Measurements from ENCODE around the gene FBXL17. TPM values are rescaled to one million over a fixed set of nuclear protein-coding genes. Genes with fewer than 3 reads are reported as not detected.

The FBXL17 gene
- total RNA-seq, 5 donors from 2014 or later (not counting 1 experiment from before 2014, with no cell fraction given), result 20.4 to 30.1 (median 22.1) TPM

- peaks cover 35% of the 10 kb centered on the region for H3K36me3 Mint-ChIP-seq
- DNase-seq (no peak), ATAC-seq (replicated peaks in 1 of 4) (no peak)
- ChIA-PET CTCF (no interaction called here), POLR2A (no interaction called here)
- no peak overlapping the region for H3K4me3 ChIP-seq (ENCODE audit: control insufficient read depth in 1 of 2, extremely low read depth in 1 of 2, low read length in 1 of 2)
- H3K27me3 Mint-ChIP-seq, result no peaks in the 10 kb centered on the region
- no peaks in the 10 kb centered on the region for H3K27me3 ChIP-seq (replicated peaks in 1 of 2; ENCODE audit: control insufficient read depth in 2 of 2, extremely low read depth in 1 of 2, insufficient read depth in 2 of 2, low read length in 1 of 2)
- no peak overlapping the region for H3K27ac ChIP-seq (ENCODE audit: low read length)
- no peaks in the 10 kb centered on the region for H3K36me3 ChIP-seq (ENCODE audit: control insufficient read depth in 2 of 2, extremely low read depth in 1 of 2, insufficient read depth in 1 of 2, low read length in 1 of 2)
- H3K9me3 ChIP-seq, result no peaks in the 10 kb centered on the region
- H3K4me1 Mint-ChIP-seq, result no peaks in the 10 kb centered on the region
- no CpG with 5 or more reads among the region's 1 CpG for WGBS (ENCODE audit: insufficient coverage)
- no peak overlapping the region for H3K27ac Mint-ChIP-seq
- no peaks in the 10 kb centered on the region for H3K4me1 ChIP-seq (ENCODE audit: control insufficient read depth in 1 of 2, extremely low read depth in 1 of 2, insufficient read depth in 2 of 2, low read length in 2 of 2)
- no peak overlapping the region for H3K4me3 Mint-ChIP-seq
- H3K9me3 Mint-ChIP-seq, result no peaks in the 10 kb centered on the region
Observed at GRCh38 chr5:107935645-107936044, 446.3 kb downstream of the FBXL17 start.

DNA sequence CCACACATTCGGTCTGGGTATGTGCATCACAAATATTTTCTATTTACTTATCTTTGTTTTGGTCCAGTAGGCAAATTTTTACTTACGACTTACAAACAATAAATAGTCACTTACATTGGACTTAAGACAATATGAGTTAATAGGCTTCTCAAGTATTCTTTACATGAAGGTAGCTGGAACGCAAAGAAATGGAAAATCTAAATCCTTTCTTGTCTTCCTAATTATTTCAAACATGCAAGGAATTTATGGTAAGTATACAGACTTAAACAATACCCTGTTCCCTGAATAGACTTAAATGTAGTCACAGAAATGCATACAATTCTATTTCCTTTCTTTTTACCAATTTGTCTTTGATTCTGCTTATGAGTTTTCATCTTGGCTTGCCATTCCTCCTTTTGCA is 448.6 kb downstream of the FBXL17 start:
- H3K36me3 ChIP-seq (ENCODE audit: control insufficient read depth in 2 of 2, extremely low read depth in 1 of 2, insufficient read depth in 1 of 2, low read length in 1 of 2), result no peaks in the 10 kb centered on the region
- no peaks in the 10 kb centered on the region for H3K27me3 ChIP-seq (replicated peaks in 1 of 2; ENCODE audit: control insufficient read depth in 2 of 2, extremely low read depth in 1 of 2, insufficient read depth in 2 of 2, low read length in 1 of 2)
- CTCF ChIA-PET, result no interaction called here
- H3K9me3 ChIP-seq, result no peaks in the 10 kb centered on the region
- H3K4me3 ChIP-seq (ENCODE audit: control insufficient read depth in 1 of 2, extremely low read depth in 1 of 2, low read length in 1 of 2), result no peak overlapping the region
- Mint-ChIP-seq H3K4me3 (no peak overlapping the region), H3K9me3 (no peaks in the 10 kb centered on the region), H3K27me3 (no peaks in the 10 kb centered on the region), H3K36me3 (peaks cover 41% of the 10 kb centered on the region), H3K27ac (no peak overlapping the region), H3K4me1 (peaks cover 0 to 11% (median 6%) of the 10 kb centered on the region in 3 donors)
- ATAC-seq (replicated peaks in 1 of 4), result no peak
- DNase-seq, result no peak
- no peaks in the 10 kb centered on the region for H3K4me1 ChIP-seq (ENCODE audit: control insufficient read depth in 1 of 2, extremely low read depth in 1 of 2, insufficient read depth in 2 of 2, low read length in 2 of 2)
- POLR2A ChIA-PET, result no interaction called here
- no peak overlapping the region for H3K27ac ChIP-seq (ENCODE audit: low read length)
- no CpG with 5 or more reads among the region's 3 CpGs for WGBS (ENCODE audit: insufficient coverage)

DNA sequence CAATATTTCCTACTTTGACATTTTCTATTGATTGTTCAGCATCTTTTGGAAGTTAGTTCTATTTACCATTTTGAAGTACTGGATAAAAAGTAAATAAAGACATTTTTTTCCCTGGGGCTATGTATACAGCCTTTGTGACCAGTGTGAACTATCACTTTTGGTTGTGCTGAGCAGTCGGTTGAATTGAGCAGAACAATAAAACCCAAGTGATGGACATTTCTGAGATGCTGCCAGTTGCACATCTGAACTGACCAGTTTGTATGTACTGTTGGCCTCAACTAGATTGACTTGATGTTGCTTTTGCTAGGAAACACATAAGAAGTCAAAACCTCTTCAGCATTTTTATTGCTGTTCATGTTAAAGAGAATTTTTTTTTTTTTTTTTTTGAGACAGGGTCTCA is 451.0 kb downstream of the FBXL17 start:
- ATAC-seq (replicated peaks in 1 of 4) (no peak), DNase-seq (no peak)
- peaks cover 0 to 6% of the 10 kb centered on the region in 2 experiments for H3K4me1 ChIP-seq (ENCODE audit: control insufficient read depth in 1 of 2, extremely low read depth in 1 of 2, insufficient read depth in 2 of 2, low read length in 2 of 2)
- Mint-ChIP-seq H3K27ac (no peak overlapping the region), H3K9me3 (no peaks in the 10 kb centered on the region), H3K4me3 (no peak overlapping the region), H3K4me1 (peaks cover 6 to 22% (median 12%) of the 10 kb centered on the region in 3 donors), H3K27me3 (no peaks in the 10 kb centered on the region), H3K36me3 (peaks cover 24% of the 10 kb centered on the region)
- H3K4me3 ChIP-seq (ENCODE audit: control insufficient read depth in 1 of 2, extremely low read depth in 1 of 2, low read length in 1 of 2), result no peak overlapping the region
- no peak overlapping the region for H3K27ac ChIP-seq (ENCODE audit: low read length)
- H3K27me3 ChIP-seq (replicated peaks in 1 of 2; ENCODE audit: control insufficient read depth in 2 of 2, extremely low read depth in 1 of 2, insufficient read depth in 2 of 2, low read length in 1 of 2), result no peaks in the 10 kb centered on the region
- CTCF ChIA-PET, result no interaction called here
- H3K9me3 ChIP-seq, result no peaks in the 10 kb centered on the region
- no peaks in the 10 kb centered on the region for H3K36me3 ChIP-seq (ENCODE audit: control insufficient read depth in 2 of 2, extremely low read depth in 1 of 2, insufficient read depth in 1 of 2, low read length in 1 of 2)
- POLR2A ChIA-PET, result no interaction called here
- 86% methylated on average over 1 of the region's 1 CpG for WGBS (ENCODE audit: insufficient coverage)

GRCh38 chr5:107930092-107930491 is 451.8 kb downstream of the FBXL17 start:
- POLR2A ChIA-PET, result no interaction called here

GRCh38 chr5:107929080-107929479 is 452.8 kb downstream of the FBXL17 start:
- no peak overlapping the region for H3K4me3 Mint-ChIP-seq
- ATAC-seq (replicated peaks in 1 of 4) (no peak), DNase-seq (no peak)
- no peaks in the 10 kb centered on the region for H3K9me3 Mint-ChIP-seq
- H3K27me3 Mint-ChIP-seq, result no peaks in the 10 kb centered on the region
- H3K27ac Mint-ChIP-seq, result no peak overlapping the region
- H3K36me3 ChIP-seq (ENCODE audit: control insufficient read depth in 2 of 2, extremely low read depth in 1 of 2, insufficient read depth in 1 of 2, low read length in 1 of 2), result no peaks in the 10 kb centered on the region
- H3K27ac ChIP-seq (ENCODE audit: low read length), result no peak overlapping the region
- POLR2A ChIA-PET, result no interaction called here
- no peaks in the 10 kb centered on the region for H3K27me3 ChIP-seq (replicated peaks in 1 of 2; ENCODE audit: control insufficient read depth in 2 of 2, extremely low read depth in 1 of 2, insufficient read depth in 2 of 2, low read length in 1 of 2)
- H3K4me1 ChIP-seq (ENCODE audit: control insufficient read depth in 1 of 2, extremely low read depth in 1 of 2, insufficient read depth in 2 of 2, low read length in 2 of 2), result peaks cover 0 to 22% of the 10 kb centered on the region in 2 experiments
- H3K9me3 ChIP-seq, result no peaks in the 10 kb centered on the region
- H3K4me1 Mint-ChIP-seq, result peaks cover 15 to 32% (median 21%) of the 10 kb centered on the region in 3 donors
- peaks cover 19% of the 10 kb centered on the region for H3K36me3 Mint-ChIP-seq
- CTCF ChIA-PET, result no interaction called here
- H3K4me3 ChIP-seq (ENCODE audit: control insufficient read depth in 1 of 2, extremely low read depth in 1 of 2, low read length in 1 of 2), result no peak overlapping the region

More at GRCh38 chr5:107930092-107930491, 451.8 kb downstream of the FBXL17 start:
- Mint-ChIP-seq H3K27ac (no peak overlapping the region), H3K4me1 (peaks cover 14 to 30% (median 20%) of the 10 kb centered on the region in 3 donors), H3K27me3 (no peaks in the 10 kb centered on the region), H3K4me3 (no peak overlapping the region), H3K36me3 (peaks cover 20% of the 10 kb centered on the region), H3K9me3 (no peaks in the 10 kb centered on the region)
- no peaks in the 10 kb centered on the region for H3K36me3 ChIP-seq (ENCODE audit: control insufficient read depth in 2 of 2, extremely low read depth in 1 of 2, insufficient read depth in 1 of 2, low read length in 1 of 2)
- no peaks in the 10 kb centered on the region for H3K27me3 ChIP-seq (replicated peaks in 1 of 2; ENCODE audit: control insufficient read depth in 2 of 2, extremely low read depth in 1 of 2, insufficient read depth in 2 of 2, low read length in 1 of 2)
- peaks cover 0 to 13% of the 10 kb centered on the region in 2 experiments for H3K4me1 ChIP-seq (ENCODE audit: control insufficient read depth in 1 of 2, extremely low read depth in 1 of 2, insufficient read depth in 2 of 2, low read length in 2 of 2)
- H3K27ac ChIP-seq (ENCODE audit: low read length), result no peak overlapping the region
- 68% methylated on average over 3 of the region's 3 CpGs for WGBS (ENCODE audit: insufficient coverage)
- no peak overlapping the region for H3K4me3 ChIP-seq (ENCODE audit: control insufficient read depth in 1 of 2, extremely low read depth in 1 of 2, low read length in 1 of 2)
- no peaks in the 10 kb centered on the region for H3K9me3 ChIP-seq
- CTCF ChIA-PET, result no interaction called here
- DNase-seq, result no peak
- ATAC-seq (replicated peaks in 1 of 4), result no peak

GRCh38 chr5:107926121-107926520 is 455.8 kb downstream of the FBXL17 start:
- no peak overlapping the region for H3K27ac Mint-ChIP-seq
- CTCF ChIA-PET, result no interaction called here
- ATAC-seq (replicated peaks in 1 of 4), result no peak

DNA sequence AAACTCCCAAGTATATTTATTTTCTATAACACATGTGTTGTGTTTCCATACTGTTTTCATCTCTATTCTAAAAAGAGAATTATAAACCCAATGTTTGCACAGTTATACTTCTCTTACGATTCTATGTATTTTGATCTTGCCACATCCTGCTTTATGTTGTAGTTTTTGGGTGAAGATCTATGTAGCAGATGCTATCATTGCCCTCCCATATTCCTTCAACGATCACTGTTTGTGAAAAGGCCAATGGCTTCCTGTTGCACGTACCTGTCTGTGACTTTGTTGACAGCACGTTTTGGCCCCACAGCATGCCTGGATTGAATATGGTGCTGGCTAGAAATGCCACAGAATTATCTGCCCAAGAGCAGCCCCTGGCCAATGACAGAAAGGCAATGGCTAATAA is 456.7 kb downstream of the FBXL17 start:
- ChIA-PET POLR2A (no interaction called here), CTCF (no interaction called here)
- ATAC-seq (replicated peaks in 1 of 4) (peak in 2 of 4 experiments; percentile 46 to 75), DNase-seq (peak in 1 of 35 experiments; percentile 3)
- peaks cover 0 to 23% of the 10 kb centered on the region in 2 experiments for H3K4me1 ChIP-seq (ENCODE audit: control insufficient read depth in 1 of 2, extremely low read depth in 1 of 2, insufficient read depth in 2 of 2, low read length in 2 of 2)
- no peaks in the 10 kb centered on the region for H3K36me3 ChIP-seq (ENCODE audit: control insufficient read depth in 2 of 2, extremely low read depth in 1 of 2, insufficient read depth in 1 of 2, low read length in 1 of 2)
- H3K27ac ChIP-seq (ENCODE audit: low read length), result no peak overlapping the region
- H3K27me3 Mint-ChIP-seq, result no peaks in the 10 kb centered on the region
- no peaks in the 10 kb centered on the region for H3K9me3 Mint-ChIP-seq
- H3K27ac Mint-ChIP-seq, result no peak overlapping the region
- 29% methylated on average over 2 of the region's 4 CpGs for WGBS (ENCODE audit: insufficient coverage)
- no peaks in the 10 kb centered on the region for H3K27me3 ChIP-seq (replicated peaks in 1 of 2; ENCODE audit: control insufficient read depth in 2 of 2, extremely low read depth in 1 of 2, insufficient read depth in 2 of 2, low read length in 1 of 2)
- H3K36me3 Mint-ChIP-seq, result peaks cover 16% of the 10 kb centered on the region
- H3K4me1 Mint-ChIP-seq, result peaks cover 15 to 29% (median 19%) of the 10 kb centered on the region in 3 donors
- H3K4me3 Mint-ChIP-seq, result no peak overlapping the region
- H3K9me3 ChIP-seq, result no peaks in the 10 kb centered on the region
- H3K4me3 ChIP-seq (ENCODE audit: control insufficient read depth in 1 of 2, extremely low read depth in 1 of 2, low read length in 1 of 2), result no peak overlapping the region

More at GRCh38 chr5:107926121-107926520, 455.8 kb downstream of the FBXL17 start:
- H3K36me3 Mint-ChIP-seq, result peaks cover 19% of the 10 kb centered on the region
- POLR2A ChIA-PET, result no interaction called here
- H3K4me1 Mint-ChIP-seq, result peaks cover 15 to 32% (median 21%) of the 10 kb centered on the region in 3 donors
- no peak for DNase-seq
- no peaks in the 10 kb centered on the region for H3K9me3 ChIP-seq
- no peak overlapping the region for H3K4me3 ChIP-seq (ENCODE audit: control insufficient read depth in 1 of 2, extremely low read depth in 1 of 2, low read length in 1 of 2)
- no CpG with 5 or more reads among the region's 1 CpG for WGBS (ENCODE audit: insufficient coverage)
- no peak overlapping the region for H3K4me3 Mint-ChIP-seq
- no peaks in the 10 kb centered on the region for H3K36me3 ChIP-seq (ENCODE audit: control insufficient read depth in 2 of 2, extremely low read depth in 1 of 2, insufficient read depth in 1 of 2, low read length in 1 of 2)
- no peaks in the 10 kb centered on the region for H3K9me3 Mint-ChIP-seq
- H3K27me3 Mint-ChIP-seq, result no peaks in the 10 kb centered on the region
- H3K27me3 ChIP-seq (replicated peaks in 1 of 2; ENCODE audit: control insufficient read depth in 2 of 2, extremely low read depth in 1 of 2, insufficient read depth in 2 of 2, low read length in 1 of 2), result no peaks in the 10 kb centered on the region
- H3K4me1 ChIP-seq (ENCODE audit: control insufficient read depth in 1 of 2, extremely low read depth in 1 of 2, insufficient read depth in 2 of 2, low read length in 2 of 2), result peaks cover 0 to 23% of the 10 kb centered on the region in 2 experiments
- no peak overlapping the region for H3K27ac ChIP-seq (ENCODE audit: low read length)
